Measurements from ENCODE around the gene NFKB1.

DNA sequence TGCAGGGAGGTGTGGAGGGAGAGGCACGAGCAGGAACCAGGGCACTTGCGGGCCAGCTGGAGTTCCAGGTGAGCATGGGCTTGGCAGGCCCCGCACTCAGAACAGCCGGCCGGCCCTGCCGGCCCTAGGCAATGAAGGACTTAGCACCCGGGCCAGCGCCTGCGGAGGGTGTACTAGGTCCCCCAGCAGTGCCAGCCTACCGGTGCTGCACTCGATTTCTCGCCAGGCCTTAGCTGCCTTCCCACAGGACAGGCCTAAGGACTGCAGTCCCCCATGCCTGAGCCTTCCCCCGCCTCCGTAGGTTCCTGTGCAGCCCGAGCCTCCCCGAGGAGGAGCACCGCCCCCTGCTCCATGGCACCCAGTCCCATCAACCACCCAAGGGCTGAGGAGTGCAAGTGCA, 18.0 kb upstream of the NFKB1 start:
- TF ChIP-seq POLR2A (IDR thresholded peaks at IDR 0.05; ENCODE audit: low read length) (no peak), GATA1 (IDR thresholded peaks at IDR 0.05; ENCODE audit: low read depth, low read length) (no peak)

All from erythroblast (primary cell).